Stimulated activated CD8-positive, alpha-beta memory T cell treated with anti-CD3 and anti-CD28 coated beads, Interleukin-2, amount 100 ng/mL, for 1 hour (primary cell): ENCODE results near the gene ITGA7.

Experiments used
- DNase-seq, 2 donors: peaks; one replicate each; pipeline ENCODE4 v3.0.0-alpha.2; 2020; ENCODE audit warnings: low read depth in 2 of 2

ITGA7 gene

GRCh38 chr12:55718015-55718414, 10.3 kb upstream of the ITGA7 start:
- no peak for DNase-seq

- DNase-seq: no peak
Measured at GRCh38 chr12:55717011-55718007, 9.6 kb upstream of the ITGA7 start.

- DNase-seq: no peak
Measured at GRCh38 chr12:55716582-55716957, 8.9 kb upstream of the ITGA7 start.

GRCh38 chr12:55715833-55716581, 8.3 kb upstream of the ITGA7 start, which contains the start of gene BLOC1S1:
Gene BLOC1S1 (plus strand): TSS chr12:55716046. CDS start chr12:55716052, 6 bp downstream.
- DNase-seq: peak; percentile 79 to 86

- no peak for DNase-seq
Measured at GRCh38 chr12:55715169-55715764, 7.6 kb upstream of the ITGA7 start.

GRCh38 chr12:55713721-55714120, 6.0 kb upstream of the ITGA7 start:
- DNase-seq: no peak

GRCh38 chr12:55712700-55713415, 5.2 kb upstream of the ITGA7 start:
- no peak for DNase-seq

- no peak for DNase-seq
Measured at GRCh38 chr12:55711786-55712553, 4.3 kb upstream of the ITGA7 start.

- no peak for DNase-seq
Measured at GRCh38 chr12:55708695-55709233, 1.1 kb upstream of the ITGA7 start.

GRCh38 chr12:55707219-55707671, 459 bp downstream of the ITGA7 start:
- no peak for DNase-seq

GRCh38 chr12:55706568-55707218, 1.0 kb downstream of the ITGA7 start:
- DNase-seq: no peak

GRCh38 chr12:55705782-55706402, 1.8 kb downstream of the ITGA7 start:
- no peak for DNase-seq

- no peak for DNase-seq
Measured at GRCh38 chr12:55704824-55705718, 2.6 kb downstream of the ITGA7 start.

- DNase-seq: no peak
Measured at GRCh38 chr12:55703901-55704761, 3.6 kb downstream of the ITGA7 start.

GRCh38 chr12:55703288-55703687, 4.4 kb downstream of the ITGA7 start:
- no peak for DNase-seq

GRCh38 chr12:55702861-55703260, 4.8 kb downstream of the ITGA7 start:
- no peak for DNase-seq

GRCh38 chr12:55700255-55701018, 7.3 kb downstream of the ITGA7 start:
- no peak for DNase-seq
